CD4-positive, alpha-beta T cell treated with Interleukin-17A for 4 hours (primary cell): Measurements from ENCODE around the gene BAHD1.

Experiments
- DNase-seq: peaks from one replicate; pipeline ENCODE4 v3.0.0-alpha.2; 2020; ENCODE audit warnings: mixed read lengths

BAHD1 gene

GRCh38 chr15:40440743-40441564, at the start of gene BAHD1:
Gene BAHD1, plus strand, starts transcription at chr15:40440953. Its CDS starts 17,512 bp downstream, at chr15:40458465.
- DNase-seq: peak; percentile 96

GRCh38 chr15:40392986-40393948, 47.5 kb upstream of the BAHD1 start:
- no peak for DNase-seq

GRCh38 chr15:40397688-40398412, 42.9 kb upstream of the BAHD1 start:
- DNase-seq: no peak

GRCh38 chr15:40398413-40398873, 42.3 kb upstream of the BAHD1 start:
- peak; percentile 23 for DNase-seq

- DNase-seq: no peak
Observed at GRCh38 chr15:40399370-40399769, 41.4 kb upstream of the BAHD1 start.

GRCh38 chr15:40405501-40406381, 35.0 kb upstream of the BAHD1 start, which contains the start of gene IVD:
Gene IVD, plus strand, starts transcription at chr15:40405795. Its CDS starts 33 bp downstream, at chr15:40405828.
- DNase-seq: peak; percentile 89

GRCh38 chr15:40407330-40407990, 33.3 kb upstream of the BAHD1 start:
- no peak for DNase-seq

- no peak for DNase-seq
Observed at GRCh38 chr15:40409366-40409765, 31.4 kb upstream of the BAHD1 start.

GRCh38 chr15:40410476-40410875, 30.3 kb upstream of the BAHD1 start:
- DNase-seq: no peak

GRCh38 chr15:40412095-40412759, 28.5 kb upstream of the BAHD1 start:
- no peak for DNase-seq

GRCh38 chr15:40413036-40413435, 27.7 kb upstream of the BAHD1 start:
- DNase-seq: no peak

GRCh38 chr15:40414816-40415215, 25.9 kb upstream of the BAHD1 start:
- DNase-seq: no peak

GRCh38 chr15:40415226-40415625, 25.5 kb upstream of the BAHD1 start:
- DNase-seq: no peak

GRCh38 chr15:40416056-40416455, 24.7 kb upstream of the BAHD1 start:
- no peak for DNase-seq

- DNase-seq: no peak
Observed at GRCh38 chr15:40418126-40418525, 22.6 kb upstream of the BAHD1 start.

GRCh38 chr15:40420071-40420713, 20.6 kb upstream of the BAHD1 start:
- DNase-seq: no peak

- DNase-seq: no peak
Observed at GRCh38 chr15:40420793-40421192, 20.0 kb upstream of the BAHD1 start.

- peak; percentile 85 for DNase-seq
Observed at GRCh38 chr15:40421246-40422157, 19.3 kb upstream of the BAHD1 start.
